ENCODE data around the gene MTUS2.
"Not testable (repeated sequence)": the region's sequence is repeated elsewhere in the genome, so short reads cannot be mapped to it uniquely, and the experiment has no call there.

The MTUS2 gene

GRCh38 chr13:28958018-28958417, 137.9 kb downstream of the MTUS2 start:
- no peak for DNase-seq (ENCODE audit: low read depth in 2 of 2)

GRCh38 chr13:28958441-28958840, 138.3 kb downstream of the MTUS2 start:
- DNase-seq (ENCODE audit: low read depth in 2 of 2) = no peak

- no peak for DNase-seq (ENCODE audit: low read depth in 2 of 2)
Observed at GRCh38 chr13:28964052-28964451, 143.9 kb downstream of the MTUS2 start.

- DNase-seq (ENCODE audit: low read depth in 2 of 2) = no peak
Observed at GRCh38 chr13:28964803-28965202, 144.7 kb downstream of the MTUS2 start.

GRCh38 chr13:28967029-28967915, 147.1 kb downstream of the MTUS2 start:
- DNase-seq (ENCODE audit: low read depth in 2 of 2) = no peak

GRCh38 chr13:28976195-28976594, 156.1 kb downstream of the MTUS2 start:
- no peak for DNase-seq (ENCODE audit: low read depth in 2 of 2)

GRCh38 chr13:28976636-28977035, 156.5 kb downstream of the MTUS2 start:
- no peak for DNase-seq (ENCODE audit: low read depth in 2 of 2)

- DNase-seq (ENCODE audit: low read depth in 2 of 2) = no peak
Observed at GRCh38 chr13:28978574-28978973, 158.4 kb downstream of the MTUS2 start.

- no peak for DNase-seq (ENCODE audit: low read depth in 2 of 2)
Observed at GRCh38 chr13:28981530-28981929, 161.4 kb downstream of the MTUS2 start.

- DNase-seq (ENCODE audit: low read depth in 2 of 2) = no peak
Observed at GRCh38 chr13:28983641-28984040, 163.5 kb downstream of the MTUS2 start.

- no peak for DNase-seq (ENCODE audit: low read depth in 2 of 2)
Observed at GRCh38 chr13:28984326-28984725, 164.2 kb downstream of the MTUS2 start.

- DNase-seq (ENCODE audit: low read depth in 2 of 2) = no peak
Observed at GRCh38 chr13:28984825-28985224, 164.7 kb downstream of the MTUS2 start.

- not testable (repeated sequence) for DNase-seq (ENCODE audit: low read depth in 2 of 2)
Observed at GRCh38 chr13:28990378-28990777, 170.2 kb downstream of the MTUS2 start.

- no peak for DNase-seq (ENCODE audit: low read depth in 2 of 2)
Observed at GRCh38 chr13:28991764-28992163, 171.6 kb downstream of the MTUS2 start.

GRCh38 chr13:29000826-29001225, 180.7 kb downstream of the MTUS2 start:
- DNase-seq (ENCODE audit: low read depth in 2 of 2) = no peak

- no peak for DNase-seq (ENCODE audit: low read depth in 2 of 2)
Observed at GRCh38 chr13:29005035-29005762, 185.1 kb downstream of the MTUS2 start.

GRCh38 chr13:29005763-29006120, 185.6 kb downstream of the MTUS2 start:
- no peak for DNase-seq (ENCODE audit: low read depth in 2 of 2)

- no peak for DNase-seq (ENCODE audit: low read depth in 2 of 2)
Observed at GRCh38 chr13:29006359-29006850, 186.3 kb downstream of the MTUS2 start.

GRCh38 chr13:29008296-29008695, 188.2 kb downstream of the MTUS2 start:
- DNase-seq (ENCODE audit: low read depth in 2 of 2) = no peak

- no peak for DNase-seq (ENCODE audit: low read depth in 2 of 2)
Observed at GRCh38 chr13:29020314-29020713, 200.2 kb downstream of the MTUS2 start.

- DNase-seq (ENCODE audit: low read depth in 2 of 2) = no peak
Observed at GRCh38 chr13:29021311-29021710, 201.2 kb downstream of the MTUS2 start.

- DNase-seq (ENCODE audit: low read depth in 2 of 2) = no peak
Observed at GRCh38 chr13:29021717-29022116, 201.6 kb downstream of the MTUS2 start.

- DNase-seq (ENCODE audit: low read depth in 2 of 2) = no peak
Observed at GRCh38 chr13:29022410-29022809, 202.3 kb downstream of the MTUS2 start.

Measured in stimulated activated CD8-positive, alpha-beta memory T cell treated with anti-CD3 and anti-CD28 coated beads, Interleukin-2, amount 100 ng/mL, for 48 hours (primary cell).